RWPE2 (cell line): ENCODE results near the gene SLC9A5.

Experiments
- ATAC-seq: fragments of 200-7000 bp; cut with Tn5 transposase; 3 replicates; pipeline ENCODE4 v1.9.1; 2021; ENCODE audit warnings: low read depth
- DNase-seq: peaks from one replicate; pipeline ENCODE4 v3.0.0-alpha.2; 2020; ENCODE audit warnings: low spot score
- H3K27ac ChIP-seq: fragments of 450-650 bp; 2 replicates; pipeline ENCODE4 v1.5.1; 2017; ENCODE audit warnings: mild to moderate bottlenecking; ENCODE audit not compliant: poor library complexity, severe bottlenecking
- H3K27me3 ChIP-seq: fragments of 250-450 bp; sonication (Bioruptor Pico); 2 replicates; pipeline ENCODE4 v1.5.1; 2021; ENCODE audit warnings: mild to moderate bottlenecking, moderate library complexity; ENCODE audit not compliant: insufficient read depth, poor library complexity, severe bottlenecking
- H3K36me3 ChIP-seq: fragments of 250-450 bp; sonication (Bioruptor Pico); 2 replicates; pipeline ENCODE4 v1.5.1; 2020; ENCODE audit warnings: low read depth, mild to moderate bottlenecking, moderate library complexity
- H3K4me1 ChIP-seq: fragments of 250-450 bp; sonication (Bioruptor Pico); 2 replicates; pipeline ENCODE4 v1.5.1; 2021; ENCODE audit warnings: mild to moderate bottlenecking, moderate library complexity; ENCODE audit not compliant: insufficient read depth, poor library complexity, severe bottlenecking
- H3K4me3 ChIP-seq: fragments of 250-450 bp; sonication (Bioruptor Pico); 2 replicates; pipeline ENCODE4 v1.5.1; 2021; ENCODE audit warnings: mild to moderate bottlenecking, moderate library complexity; ENCODE audit not compliant: severe bottlenecking
- H3K9me3 ChIP-seq: fragments of 250-450 bp; sonication (Bioruptor Pico); 2 replicates; pipeline ENCODE4 v1.5.1; 2021; ENCODE audit warnings: mild to moderate bottlenecking, moderate library complexity; ENCODE audit not compliant: severe bottlenecking
- CTCF ChIP-seq: fragments of 450-650 bp; IDR thresholded peaks from one replicate; pipeline ENCODE4 v1.5.1; 2017; ENCODE audit warnings: mild to moderate bottlenecking, moderate library complexity; ENCODE audit not compliant: poor library complexity, severe bottlenecking

Gene SLC9A5

GRCh38 chr16:67248401-67249177 lies at the start of gene SLC9A5:
TSS of gene SLC9A5 (plus strand) at chr16:67248979. CDS start at chr16:67249015, 36 bp downstream.
- Histone ChIP-seq H3K9me3 (no peaks in the 10 kb centered on the region), H3K36me3 (peaks cover 8% of the 10 kb centered on the region), H3K27ac (peak within 1 kb of the TSS; percentile 92), H3K4me3 (peak within 1 kb of the TSS; percentile 56), H3K27me3 (no peaks in the 10 kb centered on the region), H3K4me1 (peaks cover 28% of the 10 kb centered on the region)
- DNase-seq: no peak
- no peak for ATAC-seq
- TF ChIP-seq CTCF: peak; percentile 44

- no peaks in the 10 kb centered on the region for H3K27me3 ChIP-seq
- H3K9me3 ChIP-seq: no peaks in the 10 kb centered on the region
- peak within 1 kb of the TSS; percentile 48 for H3K4me3 ChIP-seq
- H3K36me3 ChIP-seq: peaks cover 75% of the 10 kb centered on the region
- peak within 1 kb of the TSS; percentile 78 for H3K27ac ChIP-seq
- H3K4me1 ChIP-seq: peaks cover 6% of the 10 kb centered on the region
- DNase-seq (no peak), ATAC-seq (peak; percentile 73)
- peak; percentile 81 for TF ChIP-seq CTCF
Measured at GRCh38 chr16:67199011-67199807, 49.6 kb upstream of the SLC9A5 start, which contains the start of gene ELMO3. TSS of gene ELMO3 (plus strand) at chr16:67199131. CDS start at chr16:67199327, 196 bp downstream.

GRCh38 chr16:67199808-67200198 lies 49.0 kb upstream of the SLC9A5 start:
- peak; percentile 37 for ATAC-seq
- H3K27me3 ChIP-seq: no peaks in the 10 kb centered on the region
- H3K27ac ChIP-seq: peak overlapping the region; percentile 78
- DNase-seq: peak; percentile 64
- H3K4me1 ChIP-seq: peaks cover 6% of the 10 kb centered on the region
- peak; percentile 80 for TF ChIP-seq CTCF
- no peaks in the 10 kb centered on the region for H3K9me3 ChIP-seq
- peaks cover 69% of the 10 kb centered on the region for H3K36me3 ChIP-seq
- H3K4me3 ChIP-seq: peak overlapping the region; percentile 48

GRCh38 chr16:67200491-67200890 lies 48.3 kb upstream of the SLC9A5 start:
- DNase-seq (peak; percentile 61), ATAC-seq (no peak)
- Histone ChIP-seq H3K4me3 (peak overlapping the region; percentile 48), H3K27ac (peak overlapping the region; percentile 78), H3K4me1 (peaks cover 6% of the 10 kb centered on the region), H3K36me3 (peaks cover 62% of the 10 kb centered on the region), H3K9me3 (no peaks in the 10 kb centered on the region), H3K27me3 (no peaks in the 10 kb centered on the region)
- no peak for TF ChIP-seq CTCF
